Naive thymus-derived CD8-positive, alpha-beta T cell (primary cell): ENCODE results near the gene BTG4. TPM values are rescaled to one million over a fixed set of nuclear protein-coding genes. Genes with fewer than 3 reads are reported as not detected.

Experiments
- ATAC-seq, 2 donors: fragments of 150-1000 bp; cut with Tn5 transposase in 1 of 2; sonication (Bioruptor Pico), chemical (Tn5 transposase) in 1 of 2; 1 replicate in 1 of 2; 2 replicates in 1 of 2; pipeline ENCODE4 v1.10.0; 2021; ENCODE audit warnings: mild to moderate bottlenecking in 2 of 2, moderate library complexity in 2 of 2
- POLR2A ChIA-PET: fragments of 350-600 bp; sonication (Branson Sonifier 250); formaldehyde crosslinking; loops from one replicate; lab custom pipeline; 2021; ENCODE audit warnings: antibody characterized with exemption; lab: Charles Lee
- DNase-seq, 10 donors: peaks; one replicate each; pipeline versions ENCODE4 v3.0.0 to v3.0.0-alpha.2; 2020 to 2022
- H3K27ac Mint-ChIP-seq, 10 donors: one replicate each; pipeline ENCODE4 v1.8.0; 2020 to 2022; ENCODE audit warnings: mild to moderate bottlenecking in 10 of 10, mixed read lengths in 10 of 10, moderate library complexity in 4 of 10, inconsistent platforms in 1 of 10
- H3K27me3 Mint-ChIP-seq, 5 donors: one replicate each; pipeline ENCODE4 v1.8.0; 2021 to 2022; ENCODE audit warnings: mixed read lengths in 5 of 5
- H3K36me3 Mint-ChIP-seq, 3 donors: one replicate each; pipeline ENCODE4 v1.8.0; 2020 to 2022; ENCODE audit warnings: mixed read lengths in 3 of 3, mild to moderate bottlenecking in 2 of 3, inconsistent platforms in 1 of 3
- H3K4me1 Mint-ChIP-seq, 4 donors: one replicate each; pipeline ENCODE4 v1.8.0; 2021 to 2022; ENCODE audit warnings: mixed read lengths in 4 of 4
- H3K4me3 Mint-ChIP-seq, 10 donors: one replicate each; pipeline ENCODE4 v1.8.0; 2020 to 2022; ENCODE audit warnings: mild to moderate bottlenecking in 10 of 10, mixed read lengths in 10 of 10, moderate library complexity in 6 of 10, inconsistent platforms in 1 of 10
- H3K9me3 Mint-ChIP-seq, 9 donors: one replicate each; pipeline ENCODE4 v1.8.0; 2020 to 2022; ENCODE audit warnings: mixed read lengths in 9 of 9, mild to moderate bottlenecking in 3 of 9, inconsistent platforms in 1 of 9, moderate library complexity in 1 of 9
- polyA plus RNA-seq, 3 donors: library from polyadenylated mRNA; unstranded; fragments of 300-500 nt; fragmentation: Illumina TruSeq; gene quantifications; one replicate each; pipeline ENCODE4 v1.2.3, GENCODE V29; 2021
- total RNA-seq, 8 experiments: library from RNA in 2 of 8; stranded (reverse) in 2 of 8; gene quantifications; one replicate each; pipeline ENCODE4 v1.2.3 and lab custom pipeline; 2021 to 2026

BTG4 gene
- not detected for total RNA-seq
- not detected for polyA plus RNA-seq
- total RNA-seq (lab: John Stamatoyannopoulos, UW), result 0 to 0.09 (median 0) reads per million in 6 experiments

DNA sequence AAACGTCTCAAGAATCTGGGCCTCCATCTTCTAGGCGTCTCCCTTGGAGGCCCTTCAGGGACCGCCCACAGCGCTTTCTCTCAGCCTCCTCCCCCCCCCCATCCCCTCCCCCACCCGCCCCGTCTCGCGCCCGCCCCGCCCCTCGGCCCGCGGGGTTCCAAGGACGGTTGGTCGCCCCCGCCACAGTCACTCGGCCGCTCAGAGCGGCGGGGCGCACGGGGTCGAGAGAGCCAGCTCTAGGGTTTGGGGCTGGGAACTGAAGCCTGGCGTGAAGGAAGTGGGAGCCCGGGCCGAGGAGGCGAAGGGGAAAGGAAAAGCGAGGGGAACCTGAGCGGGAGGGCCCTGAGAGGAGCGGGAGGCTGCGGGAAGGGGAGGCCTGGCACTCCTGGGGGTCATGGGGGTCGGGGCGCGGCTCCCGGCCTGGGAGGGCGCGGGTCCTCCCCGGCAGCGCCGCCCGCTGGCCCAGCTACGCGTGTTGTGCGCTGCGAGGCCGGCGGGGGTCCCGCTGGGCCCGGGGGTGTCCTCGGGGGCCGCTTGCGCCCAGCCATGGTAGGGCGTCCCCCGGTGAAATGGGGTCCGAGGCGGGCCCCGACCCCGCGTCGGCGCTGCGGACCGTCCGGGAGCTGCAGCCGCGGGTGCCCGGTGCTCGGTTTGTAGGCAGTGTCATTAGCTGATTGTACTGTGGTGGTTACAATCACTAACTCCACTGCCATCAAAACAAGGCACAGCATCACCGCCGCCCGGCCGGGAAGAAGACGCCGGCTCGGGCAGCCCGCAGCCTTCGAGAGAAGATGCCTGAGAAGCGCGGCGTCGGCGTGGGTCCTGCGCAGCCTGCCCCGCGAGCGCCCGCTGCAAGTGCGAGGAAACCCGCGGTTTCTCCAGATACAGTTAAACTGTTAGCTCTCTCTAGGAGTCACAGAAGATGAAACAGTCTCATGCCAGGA lies at the start of gene BTG4:
TSS of gene BTG4 (minus strand) at position 91 of the 944 bp plus-strand sequence. CDS start 13,610 bp downstream, outside the sequence.
- Mint-ChIP-seq H3K27ac (peak within 1 kb of the TSS in 1 of 10 donors; percentile 43), H3K4me3 (peak within 1 kb of the TSS; percentile 64 to 86 (median 74)), H3K36me3 (no peaks in the 10 kb centered on the region), H3K27me3 (peaks cover 12 to 48% (median 38%) of the 10 kb centered on the region in 5 donors), H3K9me3 (no peaks in the 10 kb centered on the region), H3K4me1 (peaks cover 0 to 17% (median 11%) of the 10 kb centered on the region in 4 donors)
- POLR2A ChIA-PET, result no interaction called here
- ATAC-seq, result peak; percentile 77 to 78
- peak in 7 of 10 donors; percentile 3 to 65 (median 25) for DNase-seq

DNA sequence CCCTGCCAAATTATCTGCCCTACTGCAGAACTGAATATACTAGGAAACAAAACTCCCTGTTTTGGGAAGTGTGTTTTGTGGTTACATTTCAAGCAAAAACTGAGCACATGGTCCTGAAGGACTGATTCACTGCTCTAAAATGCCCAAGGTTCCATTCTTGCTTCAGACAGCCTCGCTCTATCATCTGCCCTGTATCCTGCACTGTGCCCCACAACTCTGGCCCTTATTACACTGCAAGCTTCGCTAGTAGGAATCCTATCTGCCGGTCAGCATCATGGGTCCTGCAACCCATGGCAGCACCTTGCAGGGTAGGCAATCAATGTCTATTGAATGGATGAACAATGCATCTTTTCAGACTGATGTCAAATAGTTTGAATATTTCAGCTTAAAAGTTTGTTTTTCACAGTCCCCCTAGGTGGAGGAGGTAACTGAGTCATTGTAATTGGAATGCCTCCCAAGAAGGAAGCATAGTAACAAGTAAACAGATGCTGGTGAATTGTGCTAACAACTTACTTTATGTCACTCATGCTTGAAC lies 49.7 kb upstream of the BTG4 start:
- H3K4me3 Mint-ChIP-seq, result no peak overlapping the region
- peak overlapping the region in 2 of 10 donors; percentile 8 to 24 for H3K27ac Mint-ChIP-seq
- H3K9me3 Mint-ChIP-seq, result peaks cover 0 to 2% (median 0%) of the 10 kb centered on the region in 9 donors
- ATAC-seq, result no peak
- H3K27me3 Mint-ChIP-seq, result no peaks in the 10 kb centered on the region
- H3K4me1 Mint-ChIP-seq, result no peaks in the 10 kb centered on the region
- POLR2A ChIA-PET, result no interaction called here
- peaks cover 0 to 2% (median 0%) of the 10 kb centered on the region in 3 donors for H3K36me3 Mint-ChIP-seq
- DNase-seq, result no peak

DNA sequence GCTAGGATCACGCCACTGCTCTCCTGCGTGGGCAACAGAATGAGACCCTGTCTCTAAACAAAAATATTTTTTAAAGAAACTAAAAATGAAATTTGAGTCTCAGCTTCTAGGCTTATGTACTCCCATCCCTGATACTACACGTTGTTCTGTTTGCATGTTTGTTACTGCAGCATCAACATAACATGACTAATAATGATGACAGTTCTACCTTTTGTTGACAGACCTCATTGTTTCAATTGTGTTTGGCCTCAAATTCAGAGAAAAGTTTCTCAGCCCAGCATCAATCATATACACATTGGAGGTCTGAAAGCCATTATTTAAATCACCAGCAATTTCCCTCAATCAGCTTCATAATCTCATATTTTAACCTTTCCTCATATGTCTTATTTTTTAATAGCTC lies 49.1 kb upstream of the BTG4 start:
- no peak for DNase-seq
- POLR2A ChIA-PET, result no interaction called here
- Mint-ChIP-seq H3K4me3 (no peak overlapping the region), H3K9me3 (peaks cover 0 to 6% (median 0%) of the 10 kb centered on the region in 9 donors), H3K27me3 (no peaks in the 10 kb centered on the region), H3K36me3 (peaks cover under 1 to 4% (median 4%) of the 10 kb centered on the region in 3 donors), H3K27ac (peak overlapping the region in 1 of 10 donors; percentile 8), H3K4me1 (no peaks in the 10 kb centered on the region)
- ATAC-seq, result no peak

DNA sequence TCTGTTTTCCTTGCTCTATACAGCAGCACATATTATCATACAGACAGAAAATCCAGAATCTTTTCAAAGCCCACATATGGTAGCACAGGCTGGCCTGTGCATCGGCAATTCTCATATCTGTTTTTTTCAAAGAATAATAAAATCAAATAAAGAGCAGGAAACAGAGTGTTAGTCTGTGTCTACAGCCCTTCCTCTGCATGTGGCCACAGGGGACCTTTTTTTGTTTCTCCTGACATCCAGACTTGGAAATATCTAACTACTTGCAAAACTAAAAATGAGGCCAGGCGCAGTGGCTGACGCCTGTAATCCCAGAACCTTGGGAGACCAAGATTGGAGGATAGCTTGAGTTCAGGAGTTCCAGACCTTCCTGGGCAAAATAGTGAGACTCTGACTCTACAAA lies 48.6 kb upstream of the BTG4 start:
- no peaks in the 10 kb centered on the region for H3K27me3 Mint-ChIP-seq
- H3K4me3 Mint-ChIP-seq, result no peak overlapping the region
- peaks cover 0 to 11% (median under 1%) of the 10 kb centered on the region in 9 donors for H3K9me3 Mint-ChIP-seq
- H3K4me1 Mint-ChIP-seq, result no peaks in the 10 kb centered on the region
- DNase-seq (no peak), ATAC-seq (no peak)
- peaks cover 5 to 9% (median 8%) of the 10 kb centered on the region in 3 donors for H3K36me3 Mint-ChIP-seq
- H3K27ac Mint-ChIP-seq, result no peak overlapping the region
- POLR2A ChIA-PET, result no interaction called here

DNA sequence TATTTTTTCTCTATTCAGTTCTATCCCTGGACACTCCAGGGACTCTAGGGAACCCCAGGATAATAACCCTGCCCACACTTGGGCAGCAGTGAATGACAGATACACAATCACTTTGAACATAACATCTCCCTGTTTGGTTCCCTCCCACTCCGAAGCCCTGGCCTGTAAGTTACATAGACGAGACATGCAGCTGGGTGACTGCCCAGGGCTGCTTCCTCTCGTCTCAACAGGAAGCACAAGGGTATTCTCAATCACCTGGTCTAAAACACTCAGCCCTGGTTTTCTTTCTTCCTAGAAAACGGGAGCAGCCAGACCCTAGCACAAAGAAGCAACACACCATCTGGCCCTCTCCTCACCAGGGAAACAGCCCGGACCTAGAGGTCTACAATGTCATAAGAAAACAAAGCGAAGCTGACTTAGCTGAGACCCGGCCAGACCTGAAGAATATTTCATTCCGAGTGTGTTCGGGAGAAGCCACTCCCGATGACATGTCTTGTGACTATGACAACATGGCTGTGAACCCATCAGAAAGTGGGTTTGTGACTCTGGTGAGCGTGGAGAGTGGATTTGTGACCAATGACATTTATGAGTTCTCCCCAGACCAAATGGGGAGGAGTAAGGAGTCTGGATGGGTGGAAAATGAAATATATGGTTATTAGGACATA lies 47.7 kb upstream of the BTG4 start:
- ATAC-seq (no peak), DNase-seq (no peak)
- no peak overlapping the region for H3K27ac Mint-ChIP-seq
- peaks cover 0 to 18% (median 4%) of the 10 kb centered on the region in 9 donors for H3K9me3 Mint-ChIP-seq
- H3K36me3 Mint-ChIP-seq, result peaks cover 12 to 15% (median 13%) of the 10 kb centered on the region in 3 donors
- no peaks in the 10 kb centered on the region for H3K4me1 Mint-ChIP-seq
- no peaks in the 10 kb centered on the region for H3K27me3 Mint-ChIP-seq
- POLR2A ChIA-PET, result no interaction called here
- no peak overlapping the region for H3K4me3 Mint-ChIP-seq

DNA sequence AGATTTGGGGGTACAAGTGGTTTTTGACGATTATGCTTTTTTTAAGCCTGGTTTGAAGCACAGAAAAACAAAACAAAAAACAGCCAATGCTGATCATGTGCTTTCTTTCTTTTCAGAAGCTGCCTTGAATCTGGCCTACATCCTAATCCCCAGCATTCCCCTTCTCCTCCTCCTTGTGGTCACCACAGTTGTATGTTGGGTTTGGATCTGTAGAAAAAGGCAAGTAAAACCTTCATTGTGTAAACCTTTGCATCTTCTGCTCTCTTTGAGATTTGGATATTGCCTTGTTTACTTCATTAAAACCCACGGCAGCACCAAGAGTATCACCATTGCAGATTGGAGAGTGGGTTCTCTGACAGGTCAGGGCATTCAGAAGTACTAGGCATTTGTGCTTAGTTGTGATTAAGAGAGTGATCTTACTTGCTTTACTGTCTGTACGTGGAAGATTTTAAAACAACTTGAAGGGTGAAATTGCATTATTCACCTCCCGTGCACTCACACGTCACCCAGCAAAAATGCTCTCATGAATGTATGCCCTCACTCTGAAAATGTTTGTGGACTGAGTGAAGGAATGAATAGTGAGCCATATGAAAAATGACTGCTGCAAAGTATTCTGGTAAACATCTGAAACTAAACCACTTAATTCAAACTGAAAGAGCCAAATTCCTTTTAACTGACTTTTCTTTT lies 45.4 kb upstream of the BTG4 start:
- Mint-ChIP-seq H3K4me1 (no peaks in the 10 kb centered on the region), H3K36me3 (peaks cover 12 to 15% (median 13%) of the 10 kb centered on the region in 3 donors), H3K9me3 (peaks cover 0 to 18% (median 4%) of the 10 kb centered on the region in 9 donors), H3K27ac (no peak overlapping the region), H3K4me3 (no peak overlapping the region), H3K27me3 (no peaks in the 10 kb centered on the region)
- no peak for ATAC-seq
- DNase-seq, result no peak
- POLR2A ChIA-PET, result no interaction called here

DNA sequence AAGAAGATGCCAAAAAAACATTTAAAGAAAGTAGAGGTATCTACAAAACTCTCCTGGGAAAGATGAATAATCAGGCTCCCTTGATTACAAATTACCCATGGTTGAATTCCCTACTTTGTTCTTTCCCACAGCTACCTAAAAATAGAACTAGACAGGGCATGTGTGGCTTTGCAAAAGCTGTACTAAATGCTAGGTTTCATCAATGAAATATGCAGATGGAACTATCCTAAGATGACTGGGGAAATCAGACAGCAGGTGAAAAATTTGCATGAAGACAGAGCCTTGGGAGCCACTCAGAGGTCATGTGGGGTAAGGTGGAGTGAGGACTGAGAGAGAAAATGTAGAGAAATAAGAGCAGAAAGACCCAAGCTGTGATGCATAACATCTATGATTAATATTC lies 43.1 kb upstream of the BTG4 start:
- Mint-ChIP-seq H3K9me3 (peaks cover 0 to 18% (median 4%) of the 10 kb centered on the region in 9 donors), H3K4me1 (no peaks in the 10 kb centered on the region), H3K4me3 (no peak overlapping the region), H3K27ac (no peak overlapping the region), H3K36me3 (peaks cover 12 to 15% (median 13%) of the 10 kb centered on the region in 3 donors), H3K27me3 (no peaks in the 10 kb centered on the region)
- DNase-seq, result no peak
- ATAC-seq, result no peak
- POLR2A ChIA-PET, result no interaction called here

DNA sequence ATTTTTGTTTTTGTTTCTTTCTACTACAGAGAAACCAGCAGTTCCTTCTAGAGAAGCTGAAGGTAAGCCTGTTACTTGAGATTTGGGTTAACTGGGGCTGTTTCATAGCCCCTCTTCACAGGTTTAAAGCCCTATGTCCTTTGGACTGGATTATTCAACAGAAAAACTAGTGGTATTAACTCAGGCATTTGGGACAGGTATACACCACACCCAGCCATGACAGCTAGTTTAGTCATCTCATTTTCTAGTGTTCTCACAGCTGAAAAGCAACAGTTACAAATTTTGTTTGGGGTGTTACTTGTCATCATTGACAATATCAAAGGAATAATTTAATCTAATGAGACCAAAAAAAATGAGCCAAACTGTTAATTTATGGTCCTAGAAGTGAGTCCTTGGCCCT lies 42.3 kb upstream of the BTG4 start:
- Mint-ChIP-seq H3K27me3 (peaks cover 0 to 2% (median 0%) of the 10 kb centered on the region in 5 donors), H3K4me3 (no peak overlapping the region), H3K27ac (no peak overlapping the region), H3K36me3 (peaks cover 10 to 15% (median 13%) of the 10 kb centered on the region in 3 donors), H3K4me1 (peaks cover 0 to 2% (median 0%) of the 10 kb centered on the region in 4 donors), H3K9me3 (peaks cover 0 to 18% (median 4%) of the 10 kb centered on the region in 9 donors)
- POLR2A ChIA-PET, result no interaction called here
- ATAC-seq (no peak), DNase-seq (no peak)

DNA sequence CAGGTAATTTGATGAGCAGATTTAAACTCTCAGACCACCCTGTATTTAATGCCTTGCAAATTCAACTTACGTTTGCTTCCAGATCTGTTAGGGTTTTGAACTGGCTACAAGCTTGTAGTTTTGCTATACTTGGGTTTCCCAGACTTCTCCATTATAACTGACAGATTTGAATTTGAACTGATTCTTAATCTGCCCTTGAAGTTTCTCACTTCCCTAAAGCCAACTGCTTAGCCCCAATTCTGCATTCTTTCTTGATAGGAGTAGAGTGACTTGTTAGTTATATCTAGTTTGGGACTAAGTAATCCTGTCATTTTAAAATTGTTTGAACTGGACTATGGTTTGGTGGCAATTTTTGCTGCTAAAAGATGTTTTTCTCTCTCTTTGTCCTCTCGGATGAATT lies 38.1 kb upstream of the BTG4 start:
- Mint-ChIP-seq H3K4me3 (no peak overlapping the region), H3K4me1 (peaks cover 0 to 2% (median 0%) of the 10 kb centered on the region in 4 donors), H3K9me3 (peaks cover 0 to 3% (median under 1%) of the 10 kb centered on the region in 9 donors), H3K27ac (no peak overlapping the region), H3K27me3 (peaks cover 0 to 2% (median 0%) of the 10 kb centered on the region in 5 donors), H3K36me3 (peaks cover 1 to 3% (median 2%) of the 10 kb centered on the region in 3 donors)
- POLR2A ChIA-PET, result no interaction called here
- DNase-seq (no peak), ATAC-seq (no peak)

DNA sequence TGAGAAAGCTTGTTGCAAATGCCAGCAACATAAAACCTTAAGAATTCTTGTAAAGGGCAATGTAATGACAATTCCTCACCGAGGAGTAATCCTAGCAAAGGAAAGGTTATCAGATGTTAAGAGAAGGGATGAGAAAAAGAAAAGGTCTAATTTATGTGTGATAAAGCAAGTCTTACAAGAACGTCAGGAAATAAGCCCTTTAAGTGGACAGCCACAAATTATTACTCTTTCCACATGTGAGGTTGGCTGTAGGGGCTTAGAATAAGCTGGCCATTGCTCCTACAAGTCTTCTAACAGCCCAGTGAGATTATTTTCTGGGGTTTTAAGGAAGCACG lies 37.6 kb upstream of the BTG4 start:
- POLR2A ChIA-PET, result no interaction called here
- no peak overlapping the region for H3K4me3 Mint-ChIP-seq
- H3K36me3 Mint-ChIP-seq, result no peaks in the 10 kb centered on the region
- no peak overlapping the region for H3K27ac Mint-ChIP-seq
- no peaks in the 10 kb centered on the region for H3K9me3 Mint-ChIP-seq
- DNase-seq (no peak), ATAC-seq (no peak)
- H3K27me3 Mint-ChIP-seq, result peaks cover 0 to 2% (median 0%) of the 10 kb centered on the region in 5 donors
- peaks cover 0 to 2% (median 0%) of the 10 kb centered on the region in 4 donors for H3K4me1 Mint-ChIP-seq

DNA sequence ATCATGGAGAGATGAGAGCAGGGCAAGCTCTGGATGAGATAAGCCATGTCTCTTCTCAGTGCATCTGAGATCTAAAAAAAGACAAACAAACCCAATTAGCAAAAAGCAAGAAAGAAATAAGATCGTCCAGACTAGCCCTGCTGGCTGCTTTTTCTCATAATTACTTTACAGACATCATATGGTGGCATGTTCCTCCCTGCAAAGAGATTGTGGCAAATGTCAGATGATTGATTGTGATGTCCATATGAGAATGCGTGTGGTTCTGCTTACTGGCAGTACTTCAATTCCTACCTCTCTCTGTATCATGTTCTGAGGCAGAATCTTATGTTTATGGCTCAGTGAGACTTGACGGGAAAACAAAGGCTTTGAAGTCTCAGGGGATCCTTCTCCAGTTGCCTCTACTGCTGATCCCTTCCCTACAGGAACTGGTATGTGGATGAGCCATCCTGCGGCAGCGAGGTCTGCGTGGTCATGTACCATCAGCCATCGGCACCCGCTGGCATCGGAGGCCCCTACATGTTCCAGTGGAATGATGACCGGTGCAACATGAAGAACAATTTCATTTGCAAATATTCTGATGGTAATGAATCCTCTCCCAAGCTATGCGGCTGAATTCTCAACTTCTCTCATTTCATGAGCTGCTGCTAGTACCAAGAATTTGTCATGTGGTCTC lies 37.1 kb upstream of the BTG4 start:
- DNase-seq (no peak), ATAC-seq (no peak)
- Mint-ChIP-seq H3K27ac (no peak overlapping the region), H3K4me3 (no peak overlapping the region), H3K4me1 (peaks cover 0 to 2% (median 0%) of the 10 kb centered on the region in 4 donors), H3K27me3 (peaks cover 0 to 2% (median 0%) of the 10 kb centered on the region in 5 donors), H3K36me3 (no peaks in the 10 kb centered on the region), H3K9me3 (no peaks in the 10 kb centered on the region)
- POLR2A ChIA-PET, result no interaction called here

DNA sequence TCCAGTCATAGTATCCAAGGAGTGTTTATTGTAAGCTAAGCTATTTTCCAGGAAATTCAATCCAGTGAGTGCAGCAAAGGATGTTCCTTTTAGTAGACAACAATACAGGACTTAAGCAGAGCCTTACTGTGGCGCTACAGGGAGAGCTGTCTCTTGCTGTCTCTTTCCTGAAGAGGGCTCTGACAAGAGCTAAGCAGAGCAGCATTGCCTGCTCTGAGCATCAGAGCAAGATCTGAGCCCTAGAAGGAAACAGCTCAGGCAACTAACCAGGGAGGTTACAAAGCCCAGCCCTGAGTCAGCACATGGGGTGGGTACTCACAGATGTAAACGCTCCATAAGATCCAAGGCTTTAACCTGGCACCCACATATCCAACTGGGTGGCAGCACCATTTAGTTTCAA lies 36.3 kb upstream of the BTG4 start:
- POLR2A ChIA-PET, result no interaction called here
- ATAC-seq, result no peak
- H3K4me3 Mint-ChIP-seq, result no peak overlapping the region
- no peaks in the 10 kb centered on the region for H3K36me3 Mint-ChIP-seq
- H3K27ac Mint-ChIP-seq, result no peak overlapping the region
- peaks cover 0 to 2% (median 0%) of the 10 kb centered on the region in 5 donors for H3K27me3 Mint-ChIP-seq
- DNase-seq, result no peak
- no peaks in the 10 kb centered on the region for H3K9me3 Mint-ChIP-seq
- peaks cover 0 to 2% (median 0%) of the 10 kb centered on the region in 4 donors for H3K4me1 Mint-ChIP-seq
